GM19452 (cell line): Measurements from ENCODE around the gene CELSR3.

Experiments
- ATAC-seq: cut with Tn5 transposase; IDR thresholded peaks from one replicate; pipeline ENCODE4 v1.9.1; 2021; ENCODE audit not compliant: unreplicated experiment

The CELSR3 gene

GRCh38 chr3:48587686-48588085, 75.0 kb downstream of the CELSR3 start:
- no peak for ATAC-seq
